Neuron (in vitro differentiated cells): ENCODE data around the gene C11orf24.
"Not testable (repeated sequence)": the region's sequence is repeated elsewhere in the genome, so short reads cannot be mapped to it uniquely, and the experiment has no call there.

Source experiments
- H2AFZ ChIP-seq: one replicate; pipeline ENCODE4 v1.6.1; 2013; ENCODE audit warnings: low read depth, mild to moderate bottlenecking, inconsistent platforms, low read length, moderate library complexity
- H3K27me3 ChIP-seq: one replicate; pipeline ENCODE4 v1.6.1; 2013; ENCODE audit warnings: low read length; ENCODE audit not compliant: insufficient read depth
- H3K36me3 ChIP-seq: one replicate; pipeline ENCODE4 v1.6.1; 2013; ENCODE audit warnings: low read length; ENCODE audit not compliant: insufficient read depth
- H3K4me1 ChIP-seq: one replicate; pipeline ENCODE4 v1.6.1; 2013; ENCODE audit warnings: low read length; ENCODE audit not compliant: insufficient read depth
- H3K4me3 ChIP-seq: 2 replicates; pipeline ENCODE4 v1.5.1; 2013; ENCODE audit warnings: mild to moderate bottlenecking, low read length, moderate library complexity
- H3K9me3 ChIP-seq: one replicate; pipeline ENCODE4 v1.6.1; 2013; ENCODE audit warnings: low read length

C11orf24 gene

GRCh38 chr11:68306636-68307035 is 34.9 kb upstream of the C11orf24 start:
- Histone ChIP-seq H3K4me3 (no peak overlapping the region), H3K9me3 (peaks cover 5% of the 10 kb centered on the region), H3K27me3 (peaks cover 2% of the 10 kb centered on the region), H2AFZ (no peak overlapping the region), H3K4me1 (no peaks in the 10 kb centered on the region), H3K36me3 (no peaks in the 10 kb centered on the region)

DNA sequence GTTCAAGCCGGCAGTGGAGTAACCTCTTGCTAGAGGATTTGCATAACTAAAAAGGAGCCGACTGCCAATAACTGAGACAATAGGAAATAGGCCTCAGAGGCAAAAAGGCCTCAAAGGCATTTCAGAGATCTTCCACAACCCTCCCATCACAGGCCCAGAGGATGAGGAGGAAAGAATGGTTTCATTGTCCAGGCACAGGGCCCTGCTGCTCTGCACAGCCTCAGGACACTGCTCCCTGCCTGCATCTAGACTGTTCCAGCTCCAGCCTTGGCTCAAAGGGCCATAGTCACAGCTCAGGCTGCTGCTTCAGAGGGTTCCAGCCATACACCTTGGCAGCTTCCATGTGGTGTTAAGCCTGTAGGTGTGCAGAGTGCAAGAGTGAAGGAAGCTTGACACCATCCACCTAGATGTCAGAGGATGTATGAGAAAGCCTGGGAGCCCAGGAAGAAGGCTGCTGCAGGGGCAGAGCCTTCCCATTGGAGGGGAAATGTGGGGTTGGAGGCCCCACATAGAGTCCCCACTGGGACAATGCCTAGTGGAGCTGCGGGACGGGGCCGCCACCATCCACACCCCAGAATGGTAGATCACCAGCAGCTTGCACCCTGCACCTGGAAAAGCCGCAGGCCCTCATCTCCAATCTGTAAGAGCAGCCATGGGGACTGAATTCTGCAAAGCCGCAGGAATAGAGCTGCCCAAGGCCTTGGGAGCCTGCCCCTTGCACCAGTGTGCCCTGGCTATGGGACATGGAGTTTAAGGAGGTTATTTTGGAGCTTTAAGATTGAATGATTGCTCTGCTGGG is 32.4 kb upstream of the C11orf24 start:
- H3K9me3 ChIP-seq, result peaks cover 5% of the 10 kb centered on the region
- no peak overlapping the region for H3K4me3 ChIP-seq
- no peaks in the 10 kb centered on the region for H3K27me3 ChIP-seq

DNA sequence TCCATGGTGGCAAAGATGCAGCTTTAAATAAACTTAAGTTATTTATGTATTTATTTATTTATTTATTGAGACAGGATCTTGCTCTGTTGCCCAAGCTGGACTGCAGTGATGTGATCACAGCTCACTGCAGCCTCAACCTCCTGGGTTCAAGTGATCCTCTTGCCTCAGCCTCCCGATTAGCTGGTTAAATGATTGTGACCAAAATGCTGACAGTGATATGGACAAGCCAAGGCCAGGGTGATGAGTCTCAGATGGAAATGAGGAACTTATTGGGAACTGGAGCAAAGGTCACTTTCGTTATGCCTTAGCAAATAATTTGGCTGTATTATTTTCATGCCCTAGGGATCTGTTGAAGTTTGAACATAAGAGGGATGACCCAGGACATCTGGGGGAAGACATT is 31.3 kb upstream of the C11orf24 start:
- Histone ChIP-seq H3K9me3 (peaks cover 5% of the 10 kb centered on the region), H3K4me3 (no peak overlapping the region), H3K36me3 (no peaks in the 10 kb centered on the region), H3K27me3 (no peaks in the 10 kb centered on the region), H3K4me1 (no peaks in the 10 kb centered on the region), H2AFZ (no peak overlapping the region)

More for the DNA sequence above, 32.4 kb upstream of the C11orf24 start:
- no peaks in the 10 kb centered on the region for H3K4me1 ChIP-seq
- no peak overlapping the region for H2AFZ ChIP-seq
- H3K36me3 ChIP-seq, result no peaks in the 10 kb centered on the region

- Histone ChIP-seq H3K9me3 (peaks cover 5% of the 10 kb centered on the region), H3K4me1 (no peaks in the 10 kb centered on the region), H3K36me3 (no peaks in the 10 kb centered on the region), H3K27me3 (no peaks in the 10 kb centered on the region), H2AFZ (no peak overlapping the region), H3K4me3 (no peak overlapping the region)
These were observed 30.9 kb upstream of the C11orf24 start for GRCh38 chr11:68302670-68303069.

DNA sequence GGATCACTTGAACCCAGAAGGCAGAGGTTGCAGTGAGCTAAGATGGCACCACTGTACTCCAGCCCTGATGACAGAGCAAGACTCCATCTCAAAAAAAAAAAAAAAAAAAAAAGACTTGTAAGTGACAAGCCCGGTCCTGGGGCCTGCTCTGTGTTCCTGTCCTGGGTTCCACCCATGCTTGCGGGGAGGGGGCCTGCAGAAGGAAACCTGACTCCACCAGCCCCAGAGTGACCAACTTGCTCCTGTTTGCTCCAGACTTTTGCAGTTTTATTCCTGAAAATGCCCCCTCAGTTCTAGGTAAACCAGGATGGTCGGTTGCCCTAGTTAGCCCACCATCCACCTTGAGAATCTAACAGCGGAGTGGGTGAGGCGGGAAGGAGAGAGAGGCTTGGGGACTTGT is 30.5 kb upstream of the C11orf24 start:
- Histone ChIP-seq H3K4me3 (no peak overlapping the region), H3K27me3 (no peaks in the 10 kb centered on the region), H3K4me1 (no peaks in the 10 kb centered on the region), H2AFZ (no peak overlapping the region), H3K36me3 (no peaks in the 10 kb centered on the region), H3K9me3 (peaks cover 5% of the 10 kb centered on the region)

- no peaks in the 10 kb centered on the region for H3K36me3 ChIP-seq
These were observed 28.5 kb upstream of the C11orf24 start for GRCh38 chr11:68300076-68300830.

DNA sequence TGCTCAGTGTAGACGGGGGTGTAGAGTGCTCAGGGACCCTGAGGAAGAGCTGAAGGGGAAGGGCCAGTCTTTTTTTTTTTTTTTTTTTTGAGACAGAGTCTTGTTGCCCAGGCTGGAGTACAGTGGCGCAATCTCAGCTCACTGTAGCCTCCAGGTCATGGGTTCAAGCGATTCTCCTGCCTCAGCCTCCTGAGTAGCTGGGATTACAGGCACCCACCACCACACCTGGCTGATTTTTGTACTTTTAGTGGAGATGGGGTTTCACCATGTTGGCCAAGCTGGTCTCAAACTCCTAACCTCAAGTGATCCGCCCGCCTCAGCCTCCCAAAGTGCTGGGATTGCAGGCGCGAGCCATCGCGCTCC is 27.7 kb upstream of the C11orf24 start:
- H3K4me3 ChIP-seq, H3K4me1 ChIP-seq, H3K27me3 ChIP-seq, H2AFZ ChIP-seq, H3K36me3 ChIP-seq, H3K9me3 ChIP-seq: not testable (repeated sequence)

More at GRCh38 chr11:68300076-68300830, 28.5 kb upstream of the C11orf24 start:
- peaks cover 9% of the 10 kb centered on the region for H3K27me3 ChIP-seq
- H3K9me3 ChIP-seq, result peaks cover 5% of the 10 kb centered on the region
- no peak overlapping the region for H3K4me3 ChIP-seq
- no peaks in the 10 kb centered on the region for H3K4me1 ChIP-seq
- H2AFZ ChIP-seq, result no peak overlapping the region

GRCh38 chr11:68298659-68299516 is 27.1 kb upstream of the C11orf24 start:
- Histone ChIP-seq H3K9me3 (peaks cover under 1% of the 10 kb centered on the region), H3K36me3 (no peaks in the 10 kb centered on the region), H3K4me1 (no peaks in the 10 kb centered on the region), H3K4me3 (no peak overlapping the region), H2AFZ (no peak overlapping the region), H3K27me3 (peaks cover 9% of the 10 kb centered on the region)

GRCh38 chr11:68297812-68298658 is 26.3 kb upstream of the C11orf24 start:
- Histone ChIP-seq H2AFZ (no peak overlapping the region), H3K27me3 (peaks cover 9% of the 10 kb centered on the region), H3K4me3 (no peak overlapping the region), H3K36me3 (no peaks in the 10 kb centered on the region), H3K4me1 (no peaks in the 10 kb centered on the region), H3K9me3 (no peaks in the 10 kb centered on the region)

DNA sequence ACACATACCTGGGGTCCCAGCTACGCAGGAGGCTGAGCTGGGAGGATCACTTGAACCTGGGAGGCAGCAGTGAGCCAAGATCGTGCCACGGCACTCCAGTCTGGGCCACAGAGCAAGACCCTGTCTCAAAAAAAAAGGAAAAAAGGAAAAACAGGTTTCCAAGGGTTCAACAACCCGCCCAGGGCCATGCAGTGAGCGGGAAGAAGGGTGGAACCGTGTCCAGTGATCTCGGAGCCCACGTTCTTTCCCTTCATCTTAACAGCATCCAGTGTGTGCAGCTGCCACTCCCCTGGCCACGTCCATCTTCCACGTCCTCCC is 25.7 kb upstream of the C11orf24 start:
- no peaks in the 10 kb centered on the region for H3K36me3 ChIP-seq
- peaks cover 9% of the 10 kb centered on the region for H3K27me3 ChIP-seq
- H3K4me1 ChIP-seq, result no peaks in the 10 kb centered on the region
- no peaks in the 10 kb centered on the region for H3K9me3 ChIP-seq
- no peak overlapping the region for H2AFZ ChIP-seq
- H3K4me3 ChIP-seq, result no peak overlapping the region

- H3K4me1 ChIP-seq, result no peaks in the 10 kb centered on the region
- H2AFZ ChIP-seq, result no peak overlapping the region
- H3K4me3 ChIP-seq, result no peak overlapping the region
- peaks cover 9% of the 10 kb centered on the region for H3K27me3 ChIP-seq
- no peaks in the 10 kb centered on the region for H3K9me3 ChIP-seq
- no peaks in the 10 kb centered on the region for H3K36me3 ChIP-seq
These were observed 25.2 kb upstream of the C11orf24 start for GRCh38 chr11:68297052-68297378.

DNA sequence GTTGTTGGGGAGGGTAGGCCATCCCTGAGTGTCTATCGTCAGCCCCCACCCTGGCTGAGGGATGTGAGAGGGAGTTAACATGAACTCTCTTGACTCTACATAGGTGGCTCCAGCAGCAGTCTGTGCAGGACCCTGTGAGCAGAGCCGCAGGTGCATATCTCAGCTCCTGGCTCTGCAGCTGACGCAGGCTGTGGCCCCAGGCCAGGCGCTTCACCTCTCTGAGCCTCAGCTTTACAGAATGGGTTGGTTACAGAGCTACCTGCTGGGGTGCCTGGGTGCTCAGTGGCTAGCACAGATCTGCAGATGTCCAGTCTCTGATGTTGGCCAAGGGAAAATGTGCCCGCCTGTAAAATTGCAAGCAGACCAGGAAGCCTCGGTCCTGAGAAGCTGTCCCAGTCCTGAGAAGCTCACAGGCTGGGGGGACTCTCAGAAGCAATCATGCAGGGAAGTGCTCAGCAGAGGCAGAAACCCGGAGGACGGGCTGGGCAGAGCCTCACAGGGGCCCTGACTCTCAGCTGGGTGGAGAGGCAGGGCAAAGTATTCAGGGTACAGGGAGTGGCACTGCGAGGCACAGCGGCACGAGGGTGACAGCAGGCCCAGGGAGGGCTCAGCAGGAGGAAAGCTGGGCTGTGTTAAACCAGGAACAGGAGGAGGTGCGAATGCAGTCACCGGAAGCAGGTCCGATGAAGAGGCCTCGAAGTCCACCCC is 24.7 kb upstream of the C11orf24 start:
- Histone ChIP-seq H2AFZ (no peak overlapping the region), H3K4me3 (no peak overlapping the region), H3K27me3 (peaks cover 9% of the 10 kb centered on the region), H3K36me3 (no peaks in the 10 kb centered on the region), H3K4me1 (no peaks in the 10 kb centered on the region), H3K9me3 (no peaks in the 10 kb centered on the region)
